Gastroesophageal sphincter (tissue), 3 donors: ENCODE results near the gene SATB1.

Experiments used
- EP300 ChIP-seq: sonication (generic); formaldehyde crosslinking; IDR thresholded peaks from one replicate; pipeline ENCODE4 v1.6.1; 2017; ENCODE audit warnings: antibody characterized with exemption, mild to moderate bottlenecking
- TF ChIP-seq, protein P1 (sequence below), 4 experiments: fragments of 200-600 bp in 2 of 4; fragments of 450-650 bp in 2 of 4; sonication (generic) in 1 of 4; IDR thresholded peaks; one replicate each; pipeline ENCODE4 v1.5.1; 2017 to 2019; ENCODE audit warnings: antibody characterized with exemption in 4 of 4, mild to moderate bottlenecking in 2 of 4, moderate library complexity in 2 of 4

DNA sequence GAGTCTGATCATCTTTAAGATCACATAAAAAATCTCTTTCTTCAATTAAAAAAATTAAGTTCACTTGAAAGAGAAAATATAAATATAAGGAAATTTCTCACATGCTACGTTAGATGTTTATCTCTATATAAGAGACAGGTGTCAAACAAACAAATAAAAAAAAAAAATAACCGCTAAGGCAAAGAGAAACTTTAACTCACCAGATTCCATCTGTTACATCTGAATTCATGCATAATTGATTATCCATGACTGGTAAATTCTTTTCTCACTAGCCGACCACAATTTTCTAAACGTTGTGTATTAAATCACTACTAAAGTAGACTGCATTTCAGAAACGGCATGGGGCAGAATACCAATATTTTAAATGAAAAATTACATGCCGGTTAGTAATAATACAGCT is 9.6 kb upstream of the SATB1 start:
- TF ChIP-seq EP300 = no peak
- TF ChIP-seq, protein P1, sequence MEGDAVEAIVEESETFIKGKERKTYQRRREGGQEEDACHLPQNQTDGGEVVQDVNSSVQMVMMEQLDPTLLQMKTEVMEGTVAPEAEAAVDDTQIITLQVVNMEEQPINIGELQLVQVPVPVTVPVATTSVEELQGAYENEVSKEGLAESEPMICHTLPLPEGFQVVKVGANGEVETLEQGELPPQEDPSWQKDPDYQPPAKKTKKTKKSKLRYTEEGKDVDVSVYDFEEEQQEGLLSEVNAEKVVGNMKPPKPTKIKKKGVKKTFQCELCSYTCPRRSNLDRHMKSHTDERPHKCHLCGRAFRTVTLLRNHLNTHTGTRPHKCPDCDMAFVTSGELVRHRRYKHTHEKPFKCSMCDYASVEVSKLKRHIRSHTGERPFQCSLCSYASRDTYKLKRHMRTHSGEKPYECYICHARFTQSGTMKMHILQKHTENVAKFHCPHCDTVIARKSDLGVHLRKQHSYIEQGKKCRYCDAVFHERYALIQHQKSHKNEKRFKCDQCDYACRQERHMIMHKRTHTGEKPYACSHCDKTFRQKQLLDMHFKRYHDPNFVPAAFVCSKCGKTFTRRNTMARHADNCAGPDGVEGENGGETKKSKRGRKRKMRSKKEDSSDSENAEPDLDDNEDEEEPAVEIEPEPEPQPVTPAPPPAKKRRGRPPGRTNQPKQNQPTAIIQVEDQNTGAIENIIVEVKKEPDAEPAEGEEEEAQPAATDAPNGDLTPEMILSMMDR (IDR thresholded peaks at IDR 0.05) = no peak
